Kidney glomerular epithelial cell (primary cell): ENCODE data around the gene IQGAP2.
"Not testable (repeated sequence)": the region's sequence is repeated elsewhere in the genome, so short reads cannot be mapped to it uniquely, and the experiment has no call there.

ENCODE experiments used
- DNase-seq: peaks from one replicate; lab custom pipeline; 2025; lab: John Stamatoyannopoulos, UW

The IQGAP2 gene

GRCh38 chr5:76717222-76718083 is 314.4 kb downstream of the IQGAP2 start:
- DNase-seq, result no peak

GRCh38 chr5:76718381-76718832 is 315.3 kb downstream of the IQGAP2 start:
- DNase-seq, result no peak

- no peak for DNase-seq
Observed at GRCh38 chr5:76718880-76719279, 315.8 kb downstream of the IQGAP2 start.

GRCh38 chr5:76720988-76721569 is 318.0 kb downstream of the IQGAP2 start:
- no peak for DNase-seq

- DNase-seq, result no peak
Observed at GRCh38 chr5:76723266-76723665, 320.2 kb downstream of the IQGAP2 start.

GRCh38 chr5:76723906-76724305 is 320.8 kb downstream of the IQGAP2 start:
- DNase-seq, result no peak

GRCh38 chr5:76724871-76725270 is 321.8 kb downstream of the IQGAP2 start:
- DNase-seq, result peak; percentile 91

GRCh38 chr5:76728965-76729364 is 325.9 kb downstream of the IQGAP2 start:
- DNase-seq, result no peak

GRCh38 chr5:76729373-76730290 is 326.5 kb downstream of the IQGAP2 start:
- DNase-seq, result no peak

GRCh38 chr5:76732405-76733048 is 329.4 kb downstream of the IQGAP2 start:
- no peak for DNase-seq

GRCh38 chr5:76733049-76733417 is 329.9 kb downstream of the IQGAP2 start:
- no peak for DNase-seq

GRCh38 chr5:76735762-76736545 is 332.9 kb downstream of the IQGAP2 start:
- DNase-seq, result no peak

- no peak for DNase-seq
Observed at GRCh38 chr5:76736679-76737556, 333.8 kb downstream of the IQGAP2 start.

- DNase-seq, result no peak
Observed at GRCh38 chr5:76737846-76738245, 334.8 kb downstream of the IQGAP2 start.

- not testable (repeated sequence) for DNase-seq
Observed at GRCh38 chr5:76741506-76741905, 338.4 kb downstream of the IQGAP2 start.

GRCh38 chr5:76742583-76742982 is 339.5 kb downstream of the IQGAP2 start:
- DNase-seq, result no peak

- DNase-seq, result no peak
Observed at GRCh38 chr5:76744632-76745031, 341.5 kb downstream of the IQGAP2 start.

GRCh38 chr5:76745670-76746069 is 342.6 kb downstream of the IQGAP2 start:
- DNase-seq, result no peak

- no peak for DNase-seq
Observed at GRCh38 chr5:76746677-76747076, 343.6 kb downstream of the IQGAP2 start.

GRCh38 chr5:76747706-76748105 is 344.6 kb downstream of the IQGAP2 start:
- no peak for DNase-seq
